Small intestine (tissue), 7 donors: ENCODE data around the gene ITPR1. TPM values are rescaled to one million over a fixed set of nuclear protein-coding genes. Genes with fewer than 3 reads are reported as not detected.

ENCODE experiments used
- DNase-seq, 2 donors: peaks; one replicate each; pipeline versions ENCODE4 v3.0.0 to v3.0.0-alpha.2; 2013
- FAIRE-seq: peaks from 2 replicates; lab custom pipeline; 2012; peaks lifted over from hg19 to GRCh38; lab: Jason Lieb, UNC
- H3K27ac ChIP-seq, 3 donors: one replicate each; pipeline ENCODE4 v1.5.1; 2013; ENCODE audit warnings: low read length in 2 of 3, mild to moderate bottlenecking in 2 of 3, control low read depth in 1 of 3, inconsistent platforms in 1 of 3, low read depth in 1 of 3, moderate library complexity in 1 of 3
- H3K27me3 ChIP-seq, 3 donors: one replicate each; pipeline ENCODE4 v1.6.1; 2013; ENCODE audit warnings: low read length in 3 of 3, inconsistent platforms in 1 of 3; ENCODE audit not compliant: control insufficient read depth in 3 of 3, insufficient read depth in 3 of 3
- H3K36me3 ChIP-seq, 3 donors: one replicate each; pipeline ENCODE4 v1.6.1; 2013; ENCODE audit warnings: low read length in 3 of 3, inconsistent platforms in 1 of 3, low read depth in 1 of 3, mild to moderate bottlenecking in 1 of 3, moderate library complexity in 1 of 3; ENCODE audit not compliant: control insufficient read depth in 3 of 3, insufficient read depth in 2 of 3
- H3K4me1 ChIP-seq, 3 donors: one replicate each; pipeline ENCODE4 v1.6.1; 2013; ENCODE audit warnings: low read length in 2 of 3, inconsistent platforms in 1 of 3, low read depth in 1 of 3, mild to moderate bottlenecking in 1 of 3, moderate library complexity in 1 of 3; ENCODE audit not compliant: control insufficient read depth in 3 of 3, insufficient read depth in 2 of 3
- H3K4me3 ChIP-seq, 3 donors: one replicate each; pipeline ENCODE4 v1.5.1; 2013; ENCODE audit warnings: low read length in 3 of 3, control low read depth in 1 of 3, inconsistent platforms in 1 of 3, low read depth in 1 of 3, mild to moderate bottlenecking in 1 of 3, moderate library complexity in 1 of 3
- H3K9me3 ChIP-seq, 2 donors: one replicate each; pipeline ENCODE4 v1.6.1; 2013; ENCODE audit warnings: low read depth in 1 of 2, low read length in 1 of 2; ENCODE audit not compliant: control insufficient read depth in 2 of 2, insufficient read depth in 1 of 2
- WGBS, 3 donors: extraction: QIAGEN DNeasy Blood & Tissue Kit; methylation state at CpG; one replicate each; pipeline ENCODE4 v1.1.7; 2013; 5-methylcytosine and 5-hydroxymethylcytosine counted together
- polyA plus RNA-seq, 4 donors: library from polyadenylated mRNA; stranded (reverse) in 3 of 4; unstranded in 1 of 4; fragments of 200-250 nt in 3 of 4; fragments of 120-200 nt in 1 of 4; gene quantifications; one replicate each; pipeline versions ENCODE4 v1.2.1 to v1.2.3, GENCODE V29; 2013
- donor health status: healthy with polysubstance abuse.
- donor health status: control.
- donor health status: control.
- donor health status: Bipolar disorder and iron deficiency.
- donor health status: healthy.

ITPR1 gene
- polyA plus RNA-seq, 4 donors, result 0.89 to 13.8 (median 5.1) TPM

- DNase-seq (no peak), FAIRE-seq (no peak)
- no peak overlapping the region for H3K27ac ChIP-seq
- 91 to 94% (median 93%) methylated on average over 6 of the region's 6 CpGs for WGBS, 3 donors
- H3K9me3 ChIP-seq, result no peaks in the 10 kb centered on the region
- no peaks in the 10 kb centered on the region for H3K27me3 ChIP-seq
- H3K4me3 ChIP-seq, result no peak overlapping the region
- H3K36me3 ChIP-seq, result peaks cover 0 to 4% (median 0%) of the 10 kb centered on the region in 3 donors
- H3K4me1 ChIP-seq, result peaks cover 0 to 9% (median 2%) of the 10 kb centered on the region in 3 donors
Measured at GRCh38 chr3:4731543-4732111, 238.5 kb downstream of the ITPR1 start.

- FAIRE-seq (no peak), DNase-seq (no peak)
- 83 to 92% (median 89%) methylated on average over 12 of the region's 12 CpGs for WGBS, 3 donors
Measured at GRCh38 chr3:4732925-4733324, 239.8 kb downstream of the ITPR1 start.

GRCh38 chr3:4734454-4734853 is 241.3 kb downstream of the ITPR1 start:
- FAIRE-seq (no peak), DNase-seq (no peak)
- Histone ChIP-seq H3K4me3 (no peak overlapping the region), H3K4me1 (peaks cover under 1 to 3% (median 2%) of the 10 kb centered on the region in 3 donors), H3K27ac (no peak overlapping the region), H3K9me3 (peaks cover 0 to 6% of the 10 kb centered on the region in 2 donors), H3K36me3 (peaks cover 0 to 4% (median 0%) of the 10 kb centered on the region in 3 donors), H3K27me3 (no peaks in the 10 kb centered on the region)
- 69 to 81% (median 75%) methylated on average over 2 of the region's 2 CpGs for WGBS, 3 donors

More at GRCh38 chr3:4732925-4733324, 239.8 kb downstream of the ITPR1 start:
- Histone ChIP-seq H3K4me1 (peaks cover 0 to 9% (median 2%) of the 10 kb centered on the region in 3 donors), H3K4me3 (no peak overlapping the region), H3K27ac (no peak overlapping the region), H3K9me3 (no peaks in the 10 kb centered on the region), H3K27me3 (no peaks in the 10 kb centered on the region), H3K36me3 (peaks cover 0 to 4% (median 0%) of the 10 kb centered on the region in 3 donors)

- no peak for FAIRE-seq
Measured at GRCh38 chr3:4735243-4735642, 242.1 kb downstream of the ITPR1 start.

GRCh38 chr3:4736284-4736861 is 243.2 kb downstream of the ITPR1 start:
- 19 to 80% (median 56%) methylated on average over 14 of the region's 14 CpGs for WGBS, 3 donors
- FAIRE-seq (no peak), DNase-seq (peak; percentile 52)
- Histone ChIP-seq H3K4me1 (peaks cover 2 to 14% (median 9%) of the 10 kb centered on the region in 3 donors), H3K27ac (no peak overlapping the region), H3K27me3 (no peaks in the 10 kb centered on the region), H3K36me3 (peaks cover 0 to 4% (median 0%) of the 10 kb centered on the region in 3 donors), H3K9me3 (peaks cover 0 to 13% of the 10 kb centered on the region in 2 donors), H3K4me3 (no peak overlapping the region)

More at GRCh38 chr3:4735243-4735642, 242.1 kb downstream of the ITPR1 start:
- 93 to 95% (median 94%) methylated on average over 4 of the region's 4 CpGs for WGBS, 3 donors
- Histone ChIP-seq H3K4me1 (peaks cover 0 to 3% (median 2%) of the 10 kb centered on the region in 3 donors), H3K9me3 (peaks cover 0 to 9% of the 10 kb centered on the region in 2 donors), H3K27ac (no peak overlapping the region), H3K4me3 (no peak overlapping the region), H3K27me3 (no peaks in the 10 kb centered on the region), H3K36me3 (peaks cover 0 to 4% (median 0%) of the 10 kb centered on the region in 3 donors)
- no peak for DNase-seq

GRCh38 chr3:4738737-4739274 is 245.7 kb downstream of the ITPR1 start:
- 82 to 97% (median 92%) methylated on average over 9 of the region's 9 CpGs for WGBS, 3 donors
- Histone ChIP-seq H3K27ac (no peak overlapping the region), H3K9me3 (peaks cover 0 to 13% of the 10 kb centered on the region in 2 donors), H3K36me3 (peaks cover 0 to 4% (median 0%) of the 10 kb centered on the region in 3 donors), H3K4me3 (no peak overlapping the region), H3K27me3 (no peaks in the 10 kb centered on the region), H3K4me1 (peaks cover 7 to 24% (median 16%) of the 10 kb centered on the region in 3 donors)
- DNase-seq, result no peak
- no peak for FAIRE-seq

- FAIRE-seq, result no peak
- Histone ChIP-seq H3K36me3 (peaks cover 0 to 4% (median 0%) of the 10 kb centered on the region in 3 donors), H3K27me3 (no peaks in the 10 kb centered on the region), H3K27ac (peak overlapping the region in 1 of 3 donors; percentile 96), H3K4me3 (no peak overlapping the region), H3K9me3 (peaks cover 0 to 13% of the 10 kb centered on the region in 2 donors), H3K4me1 (peaks cover 7 to 24% (median 18%) of the 10 kb centered on the region in 3 donors)
- WGBS, 3 donors, result 91 to 94% (median 94%) methylated on average over 9 of the region's 9 CpGs
- peak in 1 of 2 donors; percentile 48 for DNase-seq
Measured at GRCh38 chr3:4739289-4740236, 246.4 kb downstream of the ITPR1 start.
